Panc1 (cell line): ENCODE measurements around the gene SLIT3. TPM values are rescaled to one million over a fixed set of nuclear protein-coding genes. Genes with fewer than 3 reads are reported as not detected.

Experiments
- ATAC-seq: fragments of 200-7000 bp; cut with Tn5 transposase; 2 replicates; pipeline ENCODE4 v1.9.1; 2020; ENCODE audit warnings: mild to moderate bottlenecking, moderate library complexity
- BruUV-seq: library from RNA; stranded (reverse); fragments of 400-500 nt; replicated peaks from 2 replicates; lab custom pipeline; 2021; lab: Mats Ljungman, UMichigan
- CTCF ChIA-PET: fragments of 300-600 bp; sonication (Branson Sonifier 250); formaldehyde crosslinking; loops from one replicate; lab custom pipeline; 2022; ENCODE audit warnings: antibody characterized with exemption; lab: Charles Lee
- POLR2A ChIA-PET: fragments of 300-600 bp; sonication (Branson Sonifier 250); formaldehyde crosslinking; loops from one replicate; lab custom pipeline; 2022; ENCODE audit warnings: antibody characterized with exemption; lab: Charles Lee
- DNase-seq: peaks from one replicate; pipeline ENCODE4 v3.0.0-alpha.2; 2010; ENCODE audit warnings: low read depth, low spot score
- H3K27ac ChIP-seq: 2 replicates; pipeline ENCODE4 v1.5.1; 2011; ENCODE audit warnings: mild to moderate bottlenecking, low read length, inconsistent platforms
- H3K27me3 ChIP-seq: fragments of 200-500 bp; sonication (Bioruptor generic); 2 replicates; pipeline ENCODE4 v1.6.0; 2014; ENCODE audit warnings: low read length, inconsistent platforms; ENCODE audit not compliant: control insufficient read depth, insufficient read depth
- H3K36me3 ChIP-seq: fragments of 200-500 bp; sonication (Bioruptor generic); 2 replicates; pipeline ENCODE4 v1.5.1; 2014; ENCODE audit warnings: inconsistent platforms, mild to moderate bottlenecking, low read length, moderate library complexity; ENCODE audit not compliant: control insufficient read depth, insufficient read depth
- H3K4me1 ChIP-seq: 2 replicates; pipeline ENCODE4 v1.5.1; 2011; ENCODE audit warnings: inconsistent platforms, mild to moderate bottlenecking, low read length, moderate library complexity; ENCODE audit not compliant: control insufficient read depth, insufficient read depth
- H3K4me3 ChIP-seq, 2 experiments: 2 replicates each; pipeline ENCODE4 v1.5.1; 2011 to 2012; ENCODE audit warnings: low read depth in 2 of 2, low read length in 2 of 2, mild to moderate bottlenecking in 2 of 2, inconsistent platforms in 1 of 2, moderate library complexity in 1 of 2
- H3K9me3 ChIP-seq: fragments of 200-500 bp; sonication (Bioruptor generic); 2 replicates; pipeline ENCODE4 v1.5.1; 2014; ENCODE audit warnings: low read depth, mild to moderate bottlenecking, inconsistent platforms, low read length, moderate library complexity; ENCODE audit not compliant: control insufficient read depth, insufficient read depth
- CTCF ChIP-seq: fragments of 450-650 bp; IDR thresholded peaks from 2 replicates; pipeline ENCODE4 v1.5.1; 2017; ENCODE audit warnings: mild to moderate bottlenecking
- POLR2AphosphoS5 ChIP-seq: IDR thresholded peaks from 2 replicates; pipeline ENCODE4 v1.6.1; 2012; ENCODE audit warnings: mild to moderate bottlenecking, low read depth, low read length, moderate library complexity
- REST ChIP-seq, 2 experiments: IDR thresholded peaks; 2 replicates each; pipeline ENCODE4 v1.6.1; 2011 to 2012; ENCODE audit warnings: low read depth in 2 of 2, control low read depth in 1 of 2, low read length in 1 of 2, mild to moderate bottlenecking in 1 of 2, moderate library complexity in 1 of 2; ENCODE audit not compliant: insufficient read depth in 1 of 2
- SIN3A ChIP-seq: IDR thresholded peaks from 2 replicates; pipeline ENCODE4 v1.6.1; 2012; ENCODE audit warnings: low read depth, mild to moderate bottlenecking, low read length, moderate library complexity, borderline replicate concordance; ENCODE audit not compliant: insufficient read depth
- TCF7L2 ChIP-seq: IDR thresholded peaks from 2 replicates; pipeline ENCODE4 v1.6.1; 2011; ENCODE audit warnings: mild to moderate bottlenecking, low read depth, low read length, inconsistent platforms
- in situ Hi-C: cut with HindIII; loops from 2 replicates; pipeline ENCODE4 v1.10.0; 2016; ENCODE audit warnings: low sequenced_read_pairs, low pct_unique_long_range_greater_than_20kb
- intact Hi-C: fragments of 100-400 bp; cut with micrococcal nuclease; formaldehyde crosslinking; loops from one replicate; pipeline ENCODE4 v1.10.0; 2022; ENCODE audit not compliant: unreplicated experiment
- microRNA-seq: library from miRNA; unstranded; fragments of <30 nt; microRNA quantifications from one replicate; pipeline ENCODE4 v1.1.0, GENCODE V29; 2020; ENCODE audit not compliant: unreplicated experiment
- total RNA-seq: library from RNA; stranded (reverse); gene quantifications from one replicate; pipeline ENCODE4 v1.2.1, GENCODE V29; 2021; ENCODE audit not compliant: unreplicated experiment

SLIT3 gene
- total RNA-seq, 1 experiment from 2014 or later, result 26.4 TPM

GRCh38 chr5:168612123-168612522 is 688.8 kb downstream of the SLIT3 start:
- no TSS peak for BruUV-seq

More at GRCh38 chr5:168612123-168612522, 688.8 kb downstream of the SLIT3 start:
- intact Hi-C loops, result no loop called here
- Histone ChIP-seq H3K4me3 (no peak overlapping the region), H3K36me3 (no peaks in the 10 kb centered on the region), H3K27me3 (no peaks in the 10 kb centered on the region), H3K27ac (no peak overlapping the region), H3K4me1 (no peaks in the 10 kb centered on the region), H3K9me3 (no peaks in the 10 kb centered on the region)
- ATAC-seq (no peak), DNase-seq (no peak)
- POLR2A ChIA-PET, result no interaction called here
- CTCF ChIA-PET, result no interaction called here
- TF ChIP-seq POLR2AphosphoS5 (no peak), CTCF (no peak), TCF7L2 (no peak), SIN3A (no peak), REST (IDR thresholded peaks at IDR 0.05; ENCODE audit: insufficient read depth in 1 of 2, low read depth in 2 of 2, low read length in 1 of 2) (no peak)
- in situ Hi-C loops, result no loop called here

Small RNA genes within 50 kb of the gene (microRNA-seq; reads per million reads assigned to microRNA genes)
- gene MIR218-2 (2.5 reads per million), gene MIR585 (20.7 reads per million, percentile 38 among the genes with 10 or more reads in this experiment)
